ENCODE data around the gene NBPF11. TPM values are rescaled to one million over a fixed set of nuclear protein-coding genes. Genes with fewer than 3 reads are reported as not detected.
A peak's percentile ranks its signal among the peaks of the same experiment; 100 is the strongest.
"Not testable (repeated sequence)": the region's sequence is repeated elsewhere in the genome, so short reads cannot be mapped to it uniquely, and the experiment has no call there.

Gene NBPF11
- total and polyA plus RNA-seq, 4 experiments from 2014 or later, result 0.35 to 30.0 (median 16.1) TPM

GRCh38 chr1:148068606-148069005, 83.5 kb downstream of the NBPF11 start:
- H3K27ac ChIP-seq (ENCODE audit: low read depth, low read length); H3K4me1 ChIP-seq (ENCODE audit: insufficient read depth, low read length); H3K27me3 ChIP-seq (ENCODE audit: insufficient read depth, low read length); H3K9me3 Mint-ChIP-seq; H3K36me3 ChIP-seq (ENCODE audit: insufficient read depth, low read length); H3K4me3 ChIP-seq (ENCODE audit: low read length in 2 of 2); DNase-seq; POLR2A ChIA-PET (ENCODE audit: partially characterized antibody); H3K36me3 Mint-ChIP-seq; H3K4me1 Mint-ChIP-seq; H3K27ac Mint-ChIP-seq; H3K27me3 Mint-ChIP-seq; CTCF ChIA-PET (ENCODE audit: partially characterized antibody); intact Hi-C loops (cut with micrococcal nuclease); H3K9me3 ChIP-seq (ENCODE audit: control insufficient read depth in 1 of 2, low read length in 2 of 2); H3K4me3 Mint-ChIP-seq: not testable (repeated sequence)

- DNase-seq, result not testable (repeated sequence)
These were observed 83.9 kb downstream of the NBPF11 start for GRCh38 chr1:148068201-148068600.

GRCh38 chr1:148060294-148060701, 91.8 kb downstream of the NBPF11 start:
- H3K4me3 Mint-ChIP-seq, result peak overlapping the region in 6 of 8 donors; percentile 2 to 82 (median 56)
- H3K4me1 ChIP-seq (ENCODE audit: insufficient read depth, low read length); DNase-seq; H3K9me3 ChIP-seq (ENCODE audit: control insufficient read depth in 1 of 2, low read length in 2 of 2); intact Hi-C loops (cut with micrococcal nuclease); H3K27me3 ChIP-seq (ENCODE audit: insufficient read depth, low read length); H3K4me3 ChIP-seq (ENCODE audit: low read length in 2 of 2); H3K36me3 Mint-ChIP-seq; CTCF ChIA-PET (ENCODE audit: partially characterized antibody); POLR2A ChIA-PET (ENCODE audit: partially characterized antibody); H3K4me1 Mint-ChIP-seq; H3K27me3 Mint-ChIP-seq; H3K9me3 Mint-ChIP-seq; H3K27ac Mint-ChIP-seq; H3K36me3 ChIP-seq (ENCODE audit: insufficient read depth, low read length); H3K27ac ChIP-seq (ENCODE audit: low read depth, low read length): not testable (repeated sequence)

More at GRCh38 chr1:148068201-148068600, 83.9 kb downstream of the NBPF11 start:
- H3K36me3 Mint-ChIP-seq; H3K36me3 ChIP-seq (ENCODE audit: insufficient read depth, low read length); H3K27me3 Mint-ChIP-seq; CTCF ChIA-PET (ENCODE audit: partially characterized antibody); H3K4me1 ChIP-seq (ENCODE audit: insufficient read depth, low read length); H3K27me3 ChIP-seq (ENCODE audit: insufficient read depth, low read length); H3K27ac Mint-ChIP-seq; intact Hi-C loops (cut with micrococcal nuclease); POLR2A ChIA-PET (ENCODE audit: partially characterized antibody); H3K4me3 Mint-ChIP-seq; H3K9me3 ChIP-seq (ENCODE audit: control insufficient read depth in 1 of 2, low read length in 2 of 2); H3K27ac ChIP-seq (ENCODE audit: low read depth, low read length); H3K4me1 Mint-ChIP-seq; H3K9me3 Mint-ChIP-seq; H3K4me3 ChIP-seq (ENCODE audit: low read length in 2 of 2): not testable (repeated sequence)

GRCh38 chr1:148057384-148057783, 94.7 kb downstream of the NBPF11 start:
- H3K27ac Mint-ChIP-seq; H3K27ac ChIP-seq (ENCODE audit: low read depth, low read length); H3K9me3 ChIP-seq (ENCODE audit: control insufficient read depth in 1 of 2, low read length in 2 of 2); intact Hi-C loops (cut with micrococcal nuclease); H3K4me1 ChIP-seq (ENCODE audit: insufficient read depth, low read length); POLR2A ChIA-PET (ENCODE audit: partially characterized antibody); CTCF ChIA-PET (ENCODE audit: partially characterized antibody); H3K9me3 Mint-ChIP-seq; H3K27me3 ChIP-seq (ENCODE audit: insufficient read depth, low read length); H3K36me3 ChIP-seq (ENCODE audit: insufficient read depth, low read length); H3K27me3 Mint-ChIP-seq; H3K4me3 ChIP-seq (ENCODE audit: low read length in 2 of 2); DNase-seq; H3K36me3 Mint-ChIP-seq; H3K4me3 Mint-ChIP-seq; H3K4me1 Mint-ChIP-seq: not testable (repeated sequence)

Other genes starting within 250 kb of the NBPF11 start
- not detected for gene GJA8, start 249.5 kb downstream of the NBPF11 start, total RNA-seq
- gene GJA8, start 249.5 kb downstream of the NBPF11 start, polyA plus RNA-seq, result not detected
- gene GPR89B, start 223.9 kb downstream of the NBPF11 start, total RNA-seq, result 10 to 100 TPM; 29.6 to 31.9 TPM
- 10 to 100 TPM; 14.9 to 18.5 TPM for gene GPR89B, start 223.9 kb downstream of the NBPF11 start, polyA plus RNA-seq